Panc1 (cell line): Measurements from ENCODE around the gene STYXL1. TPM values are rescaled to one million over a fixed set of nuclear protein-coding genes. Genes with fewer than 3 reads are reported as not detected.

Source experiments
- ATAC-seq: fragments of 200-7000 bp; cut with Tn5 transposase; 2 replicates; pipeline ENCODE4 v1.9.1; 2020; ENCODE audit warnings: mild to moderate bottlenecking, moderate library complexity
- BruUV-seq: library from RNA; stranded (reverse); fragments of 400-500 nt; replicated peaks from 2 replicates; lab custom pipeline; 2021; lab: Mats Ljungman, UMichigan
- CTCF ChIA-PET: fragments of 300-600 bp; sonication (Branson Sonifier 250); formaldehyde crosslinking; loops from one replicate; lab custom pipeline; 2022; ENCODE audit warnings: antibody characterized with exemption; lab: Charles Lee
- POLR2A ChIA-PET: fragments of 300-600 bp; sonication (Branson Sonifier 250); formaldehyde crosslinking; loops from one replicate; lab custom pipeline; 2022; ENCODE audit warnings: antibody characterized with exemption; lab: Charles Lee
- DNase-seq: peaks from one replicate; pipeline ENCODE4 v3.0.0-alpha.2; 2010; ENCODE audit warnings: low read depth, low spot score
- H3K27ac ChIP-seq: 2 replicates; pipeline ENCODE4 v1.5.1; 2011; ENCODE audit warnings: mild to moderate bottlenecking, low read length, inconsistent platforms
- H3K27me3 ChIP-seq: fragments of 200-500 bp; sonication (Bioruptor generic); 2 replicates; pipeline ENCODE4 v1.6.0; 2014; ENCODE audit warnings: low read length, inconsistent platforms; ENCODE audit not compliant: control insufficient read depth, insufficient read depth
- H3K36me3 ChIP-seq: fragments of 200-500 bp; sonication (Bioruptor generic); 2 replicates; pipeline ENCODE4 v1.5.1; 2014; ENCODE audit warnings: inconsistent platforms, mild to moderate bottlenecking, low read length, moderate library complexity; ENCODE audit not compliant: control insufficient read depth, insufficient read depth
- H3K4me1 ChIP-seq: 2 replicates; pipeline ENCODE4 v1.5.1; 2011; ENCODE audit warnings: inconsistent platforms, mild to moderate bottlenecking, low read length, moderate library complexity; ENCODE audit not compliant: control insufficient read depth, insufficient read depth
- H3K4me3 ChIP-seq, 2 experiments: 2 replicates each; pipeline ENCODE4 v1.5.1; 2011 to 2012; ENCODE audit warnings: low read depth in 2 of 2, low read length in 2 of 2, mild to moderate bottlenecking in 2 of 2, inconsistent platforms in 1 of 2, moderate library complexity in 1 of 2
- H3K9me3 ChIP-seq: fragments of 200-500 bp; sonication (Bioruptor generic); 2 replicates; pipeline ENCODE4 v1.5.1; 2014; ENCODE audit warnings: low read depth, mild to moderate bottlenecking, inconsistent platforms, low read length, moderate library complexity; ENCODE audit not compliant: control insufficient read depth, insufficient read depth
- POLR2AphosphoS5 ChIP-seq: IDR thresholded peaks from 2 replicates; pipeline ENCODE4 v1.6.1; 2012; ENCODE audit warnings: mild to moderate bottlenecking, low read depth, low read length, moderate library complexity
- REST ChIP-seq, 2 experiments: IDR thresholded peaks; 2 replicates each; pipeline ENCODE4 v1.6.1; 2011 to 2012; ENCODE audit warnings: low read depth in 2 of 2, control low read depth in 1 of 2, low read length in 1 of 2, mild to moderate bottlenecking in 1 of 2, moderate library complexity in 1 of 2; ENCODE audit not compliant: insufficient read depth in 1 of 2
- SIN3A ChIP-seq: IDR thresholded peaks from 2 replicates; pipeline ENCODE4 v1.6.1; 2012; ENCODE audit warnings: low read depth, mild to moderate bottlenecking, low read length, moderate library complexity, borderline replicate concordance; ENCODE audit not compliant: insufficient read depth
- TCF7L2 ChIP-seq: IDR thresholded peaks from 2 replicates; pipeline ENCODE4 v1.6.1; 2011; ENCODE audit warnings: mild to moderate bottlenecking, low read depth, low read length, inconsistent platforms
- in situ Hi-C: cut with HindIII; loops from 2 replicates; pipeline ENCODE4 v1.10.0; 2016; ENCODE audit warnings: low sequenced_read_pairs, low pct_unique_long_range_greater_than_20kb
- intact Hi-C: fragments of 100-400 bp; cut with micrococcal nuclease; formaldehyde crosslinking; loops from one replicate; pipeline ENCODE4 v1.10.0; 2022; ENCODE audit not compliant: unreplicated experiment
- total RNA-seq: library from RNA; stranded (reverse); gene quantifications from one replicate; pipeline ENCODE4 v1.2.1, GENCODE V29; 2021; ENCODE audit not compliant: unreplicated experiment
- TF ChIP-seq, protein P1 (sequence below): fragments of 450-650 bp; IDR thresholded peaks from 2 replicates; pipeline ENCODE4 v1.5.1; 2017; ENCODE audit warnings: mild to moderate bottlenecking

STYXL1 gene
- total RNA-seq, 1 experiment from 2014 or later, result 57.6 TPM

DNA sequence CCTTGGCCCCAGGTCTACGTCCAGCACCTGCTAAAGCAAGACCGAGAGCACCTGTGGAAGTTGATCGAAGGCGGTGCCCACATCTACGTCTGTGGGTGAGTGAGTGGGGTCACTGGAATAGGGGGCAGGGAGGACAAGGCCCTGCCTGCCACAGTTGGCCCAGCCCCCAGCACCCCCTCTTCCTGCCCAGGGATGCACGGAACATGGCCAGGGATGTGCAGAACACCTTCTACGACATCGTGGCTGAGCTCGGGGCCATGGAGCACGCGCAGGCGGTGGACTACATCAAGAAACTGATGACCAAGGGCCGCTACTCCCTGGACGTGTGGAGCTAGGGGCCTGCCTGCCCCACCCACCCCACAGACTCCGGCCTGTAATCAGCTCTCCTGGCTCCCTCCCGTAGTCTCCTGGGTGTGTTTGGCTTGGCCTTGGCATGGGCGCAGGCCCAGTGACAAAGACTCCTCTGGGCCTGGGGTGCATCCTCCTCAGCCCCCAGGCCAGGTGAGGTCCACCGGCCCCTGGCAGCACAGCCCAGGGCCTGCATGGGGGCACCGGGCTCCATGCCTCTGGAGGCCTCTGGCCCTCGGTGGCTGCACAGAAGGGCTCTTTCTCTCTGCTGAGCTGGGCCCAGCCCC is 61.5 kb downstream of the STYXL1 start:
- CTCF ChIA-PET, result no interaction called here
- BruUV-seq, result no TSS peak

GRCh38 chr7:75985518-75986146 is 62.2 kb downstream of the STYXL1 start:
- Histone ChIP-seq H3K4me1 (peaks cover 11% of the 10 kb centered on the region), H3K27ac (no peak overlapping the region), H3K9me3 (no peaks in the 10 kb centered on the region), H3K4me3 (no peak overlapping the region), H3K27me3 (no peaks in the 10 kb centered on the region), H3K36me3 (no peaks in the 10 kb centered on the region)
- in situ Hi-C loops, result no loop called here
- DNase-seq (no peak), ATAC-seq (no peak)
- CTCF ChIA-PET, result no interaction called here
- POLR2A ChIA-PET, result interaction anchor here (0.6 kb wide), 1 partner anchor 66 kb away, joined by 10 read pairs; no protein-coding TSS in a partner anchor
- TF ChIP-seq TCF7L2 (no peak), POLR2AphosphoS5 (no peak), REST (IDR thresholded peaks at IDR 0.05; ENCODE audit: insufficient read depth in 1 of 2, low read depth in 2 of 2, low read length in 1 of 2) (no peak), SIN3A (no peak)
- TF ChIP-seq, protein P1, sequence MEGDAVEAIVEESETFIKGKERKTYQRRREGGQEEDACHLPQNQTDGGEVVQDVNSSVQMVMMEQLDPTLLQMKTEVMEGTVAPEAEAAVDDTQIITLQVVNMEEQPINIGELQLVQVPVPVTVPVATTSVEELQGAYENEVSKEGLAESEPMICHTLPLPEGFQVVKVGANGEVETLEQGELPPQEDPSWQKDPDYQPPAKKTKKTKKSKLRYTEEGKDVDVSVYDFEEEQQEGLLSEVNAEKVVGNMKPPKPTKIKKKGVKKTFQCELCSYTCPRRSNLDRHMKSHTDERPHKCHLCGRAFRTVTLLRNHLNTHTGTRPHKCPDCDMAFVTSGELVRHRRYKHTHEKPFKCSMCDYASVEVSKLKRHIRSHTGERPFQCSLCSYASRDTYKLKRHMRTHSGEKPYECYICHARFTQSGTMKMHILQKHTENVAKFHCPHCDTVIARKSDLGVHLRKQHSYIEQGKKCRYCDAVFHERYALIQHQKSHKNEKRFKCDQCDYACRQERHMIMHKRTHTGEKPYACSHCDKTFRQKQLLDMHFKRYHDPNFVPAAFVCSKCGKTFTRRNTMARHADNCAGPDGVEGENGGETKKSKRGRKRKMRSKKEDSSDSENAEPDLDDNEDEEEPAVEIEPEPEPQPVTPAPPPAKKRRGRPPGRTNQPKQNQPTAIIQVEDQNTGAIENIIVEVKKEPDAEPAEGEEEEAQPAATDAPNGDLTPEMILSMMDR, result no peak
- BruUV-seq, result TSS peak; percentile 94
- intact Hi-C loops, result no loop called here

More for the DNA sequence above, 61.5 kb downstream of the STYXL1 start:
- no peaks in the 10 kb centered on the region for H3K27me3 ChIP-seq
- POLR2A ChIA-PET, result interaction anchor here (0.6 kb wide), 2 partner anchors 67 to 401 kb away, joined by 7 to 10 read pairs; no protein-coding TSS in a partner anchor
- intact Hi-C loops, result no loop called here
- no peak overlapping the region for H3K27ac ChIP-seq
- H3K9me3 ChIP-seq, result no peaks in the 10 kb centered on the region
- no peak for DNase-seq
- H3K36me3 ChIP-seq, result no peaks in the 10 kb centered on the region
- TF ChIP-seq POLR2AphosphoS5 (no peak), REST (IDR thresholded peaks at IDR 0.05; ENCODE audit: insufficient read depth in 1 of 2, low read depth in 2 of 2, low read length in 1 of 2) (no peak), TCF7L2 (no peak), SIN3A (no peak)
- in situ Hi-C loops, result no loop called here
- ATAC-seq, result no peak
- H3K4me3 ChIP-seq, result no peak overlapping the region
- peaks cover 15% of the 10 kb centered on the region for H3K4me1 ChIP-seq
